Naive thymus-derived CD4-positive, alpha-beta T cell (primary cell): ENCODE results near the gene ANGPTL7. TPM values are rescaled to one million over a fixed set of nuclear protein-coding genes. Genes with fewer than 3 reads are reported as not detected.
"Not testable (repeated sequence)": the region's sequence is repeated elsewhere in the genome, so short reads cannot be mapped to it uniquely, and the experiment has no call there.

Experiments used
- ATAC-seq: fragments of 150-1000 bp; cut with Tn5 transposase; 2 replicates; pipeline ENCODE4 v1.10.0; 2021; ENCODE audit warnings: mild to moderate bottlenecking, moderate library complexity
- CTCF ChIA-PET: fragments of 350-600 bp; sonication (Branson Sonifier 250); formaldehyde crosslinking; loops from one replicate; lab custom pipeline; 2021; ENCODE audit warnings: antibody characterized with exemption; lab: Charles Lee
- POLR2A ChIA-PET: fragments of 350-600 bp; sonication (Branson Sonifier 250); formaldehyde crosslinking; loops from one replicate; lab custom pipeline; 2021; ENCODE audit warnings: antibody characterized with exemption, inconsistent platforms; lab: Charles Lee
- DNase-seq, 9 donors: peaks; one replicate each; pipeline versions ENCODE4 v3.0.0 to v3.0.0-alpha.2; 2020 to 2022; ENCODE audit warnings: mixed read lengths in 1 of 9
- H3K27ac ChIP-seq: one replicate; pipeline ENCODE4 v1.7.0; 2013; ENCODE audit warnings: mild to moderate bottlenecking, low read depth, low read length, moderate library complexity
- H3K27me3 ChIP-seq, 2 donors: one replicate each; pipeline ENCODE4 v1.7.0; 2013; ENCODE audit warnings: low read length in 2 of 2, mild to moderate bottlenecking in 2 of 2, moderate library complexity in 2 of 2; ENCODE audit not compliant: control insufficient read depth in 2 of 2, insufficient read depth in 2 of 2
- H3K36me3 ChIP-seq, 3 experiments: 1 replicate in 2 of 3; 2 replicates in 1 of 3; pipeline ENCODE4 v1.7.0; 2013; ENCODE audit warnings: low read length in 3 of 3, mild to moderate bottlenecking in 3 of 3, moderate library complexity in 1 of 3; ENCODE audit not compliant: insufficient read depth in 3 of 3, control insufficient read depth in 2 of 3
- H3K4me1 ChIP-seq, 2 donors: one replicate each; pipeline ENCODE4 v1.7.0; 2013; ENCODE audit warnings: low read length in 2 of 2, mild to moderate bottlenecking in 2 of 2, moderate library complexity in 1 of 2; ENCODE audit not compliant: control insufficient read depth in 2 of 2, insufficient read depth in 2 of 2
- H3K4me3 ChIP-seq: 2 replicates; pipeline ENCODE4 v1.7.0; 2013; ENCODE audit warnings: mild to moderate bottlenecking, low read length
- H3K9me3 ChIP-seq, 3 experiments: 1 replicate in 2 of 3; 2 replicates in 1 of 3; pipeline ENCODE4 v1.7.0; 2013; ENCODE audit warnings: low read length in 3 of 3; ENCODE audit not compliant: control insufficient read depth in 2 of 3
- H3K27ac Mint-ChIP-seq, 9 donors: one replicate each; pipeline ENCODE4 v1.8.0; 2020 to 2022; ENCODE audit warnings: mixed read lengths in 9 of 9, mild to moderate bottlenecking in 8 of 9, moderate library complexity in 5 of 9, inconsistent platforms in 2 of 9
- H3K27me3 Mint-ChIP-seq, 5 donors: one replicate each; pipeline ENCODE4 v1.8.0; 2021 to 2022; ENCODE audit warnings: mixed read lengths in 5 of 5, mild to moderate bottlenecking in 1 of 5
- H3K36me3 Mint-ChIP-seq, 5 donors: one replicate each; pipeline ENCODE4 v1.8.0; 2020 to 2022; ENCODE audit warnings: mixed read lengths in 5 of 5, mild to moderate bottlenecking in 3 of 5, inconsistent platforms in 1 of 5
- H3K4me1 Mint-ChIP-seq, 7 donors: one replicate each; pipeline ENCODE4 v1.8.0; 2020 to 2022; ENCODE audit warnings: mixed read lengths in 7 of 7, mild to moderate bottlenecking in 3 of 7, inconsistent platforms in 1 of 7
- H3K4me3 Mint-ChIP-seq, 10 donors: one replicate each; pipeline ENCODE4 v1.8.0; 2020 to 2022; ENCODE audit warnings: mild to moderate bottlenecking in 10 of 10, mixed read lengths in 10 of 10, moderate library complexity in 6 of 10, inconsistent platforms in 2 of 10
- H3K9me3 Mint-ChIP-seq, 11 donors: one replicate each; pipeline ENCODE4 v1.8.0; 2020 to 2022; ENCODE audit warnings: mixed read lengths in 11 of 11, mild to moderate bottlenecking in 4 of 11, inconsistent platforms in 1 of 11, moderate library complexity in 1 of 11
- intact Hi-C, 2 donors: fragments of 100-400 bp; cut with micrococcal nuclease; formaldehyde crosslinking; loops; one replicate each; pipeline ENCODE4 v1.15.1; 2023
- polyA plus RNA-seq, 2 donors: library from polyadenylated mRNA; unstranded; fragments of 300-500 nt; fragmentation: Illumina TruSeq; gene quantifications; one replicate each; pipeline ENCODE4 v1.2.3, GENCODE V29; 2021
- total RNA-seq, 6 experiments: library from RNA in 5 of 6; stranded (reverse) in 5 of 6; gene quantifications; 1 replicate in 5 of 6; 2 replicates in 1 of 6; pipeline ENCODE4 v1.2.3 and lab custom pipeline; 2021 to 2026

Gene ANGPTL7
- total and polyA plus RNA-seq, 7 experiments from 2014 or later = not detected

GRCh38 chr1:11162752-11163151 lies 26.4 kb upstream of the ANGPTL7 start:
- DNase-seq, H3K4me1 Mint-ChIP-seq, H3K9me3 ChIP-seq, H3K27ac ChIP-seq, H3K4me3 Mint-ChIP-seq, intact Hi-C loops, H3K27me3 Mint-ChIP-seq, CTCF ChIA-PET, H3K9me3 Mint-ChIP-seq, H3K27me3 ChIP-seq, H3K4me3 ChIP-seq, H3K4me1 ChIP-seq, H3K27ac Mint-ChIP-seq, POLR2A ChIA-PET, ATAC-seq: not testable (repeated sequence)
- peaks cover 0 to 12% (median 0%) of the 10 kb centered on the region in 3 experiments for H3K36me3 ChIP-seq
- H3K36me3 Mint-ChIP-seq = peaks cover 4 to 62% (median 29%) of the 10 kb centered on the region in 5 donors

DNA sequence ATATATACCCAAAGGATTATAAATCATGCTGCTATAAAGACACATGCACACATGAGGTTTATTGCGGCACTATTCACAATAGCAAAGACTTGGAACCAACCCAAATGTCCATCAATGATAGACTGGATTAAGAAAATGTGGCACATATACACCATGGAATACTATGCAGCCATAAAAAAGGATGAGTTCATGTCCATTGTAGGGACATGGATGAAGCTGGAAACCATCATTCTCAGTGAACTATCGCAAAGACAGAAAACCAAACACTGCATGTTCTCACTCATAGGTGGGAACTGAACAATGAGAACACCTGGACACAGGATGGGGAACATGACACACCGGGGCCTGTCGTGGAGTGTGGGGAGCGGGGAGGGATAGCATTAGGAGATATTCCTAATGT lies 22.4 kb upstream of the ANGPTL7 start:
- POLR2A ChIA-PET, H3K27me3 Mint-ChIP-seq, H3K4me1 ChIP-seq, H3K27ac ChIP-seq, ATAC-seq, H3K27ac Mint-ChIP-seq, H3K4me1 Mint-ChIP-seq, H3K9me3 Mint-ChIP-seq, intact Hi-C loops, DNase-seq, CTCF ChIA-PET, H3K4me3 Mint-ChIP-seq, H3K27me3 ChIP-seq, H3K9me3 ChIP-seq, H3K4me3 ChIP-seq: not testable (repeated sequence)
- H3K36me3 Mint-ChIP-seq = peaks cover 4 to 57% (median 26%) of the 10 kb centered on the region in 5 donors
- peaks cover 0 to 13% (median 0%) of the 10 kb centered on the region in 3 experiments for H3K36me3 ChIP-seq

DNA sequence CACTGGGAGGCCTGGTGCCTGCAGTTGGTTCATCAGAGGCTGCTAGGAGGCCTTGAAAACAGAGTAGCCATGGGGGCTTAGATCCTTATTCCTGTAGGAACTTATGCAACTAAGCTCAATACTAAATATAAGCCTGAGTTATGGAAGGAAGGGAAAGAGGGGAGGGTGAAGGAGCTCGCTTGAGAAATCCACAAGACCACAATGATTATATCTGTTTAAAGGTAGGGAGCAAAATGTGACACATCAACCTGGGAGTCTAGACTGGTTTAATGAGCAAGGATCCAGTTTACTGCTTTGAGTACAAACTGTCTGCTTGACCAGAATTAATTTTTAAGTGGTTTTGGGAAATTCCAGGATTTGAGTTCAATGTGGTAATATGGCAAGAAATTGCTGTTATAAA lies 20.4 kb upstream of the ANGPTL7 start:
- Mint-ChIP-seq H3K4me1 (peaks cover 0 to 1% (median 0%) of the 10 kb centered on the region in 7 donors), H3K9me3 (peaks cover 0 to 2% (median 0%) of the 10 kb centered on the region in 11 donors), H3K36me3 (peaks cover 3 to 43% (median 18%) of the 10 kb centered on the region in 5 donors), H3K27ac (peak overlapping the region in 1 of 9 donors; percentile 15), H3K4me3 (no peak overlapping the region), H3K27me3 (no peaks in the 10 kb centered on the region)
- no peaks in the 10 kb centered on the region for H3K9me3 ChIP-seq
- intact Hi-C loops = no loop called here
- ChIA-PET POLR2A (no interaction called here), CTCF (no interaction called here)
- no peaks in the 10 kb centered on the region for H3K27me3 ChIP-seq
- H3K4me3 ChIP-seq = no peak overlapping the region
- no peak for ATAC-seq
- DNase-seq = no peak
- no peaks in the 10 kb centered on the region for H3K4me1 ChIP-seq
- no peak overlapping the region for H3K27ac ChIP-seq
- H3K36me3 ChIP-seq = peaks cover 0 to 13% (median 0%) of the 10 kb centered on the region in 3 experiments

- Mint-ChIP-seq H3K4me3 (no peak overlapping the region), H3K36me3 (peaks cover 4 to 41% (median 18%) of the 10 kb centered on the region in 5 donors), H3K27ac (peak overlapping the region in 1 of 9 donors; percentile 70), H3K9me3 (peaks cover 0 to 2% (median 0%) of the 10 kb centered on the region in 11 donors), H3K27me3 (no peaks in the 10 kb centered on the region), H3K4me1 (peaks cover 0 to 1% (median 0%) of the 10 kb centered on the region in 7 donors)
- intact Hi-C loops = no loop called here
- DNase-seq (no peak), ATAC-seq (no peak)
- H3K9me3 ChIP-seq = no peaks in the 10 kb centered on the region
- H3K27me3 ChIP-seq = no peaks in the 10 kb centered on the region
- no peak overlapping the region for H3K27ac ChIP-seq
- POLR2A ChIA-PET = no interaction called here
- H3K36me3 ChIP-seq = peaks cover 0 to 13% (median 0%) of the 10 kb centered on the region in 3 experiments
- CTCF ChIA-PET = no interaction called here
- H3K4me1 ChIP-seq = no peaks in the 10 kb centered on the region
- H3K4me3 ChIP-seq = no peak overlapping the region
Observed at GRCh38 chr1:11169202-11169601, 20.0 kb upstream of the ANGPTL7 start.

- Histone ChIP-seq H3K4me1 (no peaks in the 10 kb centered on the region), H3K4me3 (no peak overlapping the region), H3K27me3 (no peaks in the 10 kb centered on the region), H3K9me3 (no peaks in the 10 kb centered on the region), H3K36me3 (peaks cover 0 to 17% (median 0%) of the 10 kb centered on the region in 3 experiments), H3K27ac (no peak overlapping the region)
- ChIA-PET CTCF (no interaction called here), POLR2A (no interaction called here)
- Mint-ChIP-seq H3K9me3 (peaks cover 0 to 2% (median 0%) of the 10 kb centered on the region in 11 donors), H3K4me1 (peaks cover 0 to 1% (median 0%) of the 10 kb centered on the region in 7 donors), H3K27ac (peak overlapping the region in 1 of 9 donors; percentile 16), H3K4me3 (no peak overlapping the region), H3K36me3 (peaks cover 4 to 32% (median 20%) of the 10 kb centered on the region in 5 donors), H3K27me3 (no peaks in the 10 kb centered on the region)
- ATAC-seq (no peak), DNase-seq (no peak)
- intact Hi-C loops = loop anchor here in 1 of 2 donors (10.0 kb wide), 1 partner anchor 55 kb away; no protein-coding TSS in a partner anchor
Observed at GRCh38 chr1:11170102-11170501, 19.1 kb upstream of the ANGPTL7 start.

DNA sequence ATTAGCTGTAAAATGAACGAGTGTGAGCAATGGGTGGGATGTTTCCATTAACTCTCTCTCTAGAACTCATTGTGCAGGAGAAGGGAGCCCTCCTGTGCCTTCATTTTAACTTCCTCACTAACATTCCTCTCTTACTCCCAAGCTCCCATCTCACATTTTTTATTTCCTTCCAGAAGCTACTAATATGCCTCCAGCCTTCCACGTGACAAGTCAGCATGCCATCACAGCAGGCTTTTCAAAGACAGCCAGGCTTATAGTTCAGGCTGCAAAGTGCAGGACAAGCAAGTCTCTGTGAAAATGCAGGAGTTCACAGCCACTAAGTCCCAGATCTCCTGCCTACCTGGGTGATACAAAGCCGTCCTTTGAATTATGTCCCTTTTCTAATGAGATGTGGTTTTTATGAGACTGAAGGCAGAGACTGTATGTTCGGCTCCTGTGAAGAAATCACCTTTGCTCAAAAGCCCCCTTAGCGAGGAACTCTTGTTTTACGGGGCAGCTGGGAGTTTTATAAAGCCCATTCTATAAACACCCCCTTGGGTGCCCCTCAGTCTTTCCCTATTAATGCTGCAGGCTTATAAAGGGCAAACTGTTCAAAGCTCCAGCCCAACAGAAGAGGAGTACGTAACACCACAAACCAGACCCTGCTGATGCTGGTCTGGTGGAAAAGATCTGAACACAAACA lies 14.8 kb upstream of the ANGPTL7 start:
- Histone ChIP-seq H3K36me3 (peaks cover 3 to 18% (median 7%) of the 10 kb centered on the region in 3 experiments), H3K4me1 (no peaks in the 10 kb centered on the region), H3K4me3 (no peak overlapping the region), H3K9me3 (no peaks in the 10 kb centered on the region), H3K27me3 (no peaks in the 10 kb centered on the region), H3K27ac (no peak overlapping the region)
- no peaks in the 10 kb centered on the region for H3K4me1 Mint-ChIP-seq
- peaks cover 0 to 17% (median 4%) of the 10 kb centered on the region in 5 donors for H3K36me3 Mint-ChIP-seq
- intact Hi-C loops = loop anchor here in 1 of 2 donors (10.0 kb wide), 1 partner anchor 60 kb away; no protein-coding TSS in a partner anchor
- ATAC-seq = no peak
- ChIA-PET CTCF (no interaction called here), POLR2A (no interaction called here)
- no peak overlapping the region for H3K4me3 Mint-ChIP-seq
- no peak overlapping the region for H3K27ac Mint-ChIP-seq
- H3K27me3 Mint-ChIP-seq = no peaks in the 10 kb centered on the region
- no peak for DNase-seq
- H3K9me3 Mint-ChIP-seq = no peaks in the 10 kb centered on the region
